Kidney epithelial cell (primary cell): ENCODE measurements around the gene CSNK1G3. TPM values are rescaled to one million over a fixed set of nuclear protein-coding genes. Genes with fewer than 3 reads are reported as not detected.

ENCODE experiments used
- DNase-seq: peaks from one replicate; pipeline ENCODE4 v3.0.0-alpha.2; 2010; ENCODE audit warnings: low read depth
- H3K27me3 ChIP-seq: 2 replicates; pipeline ENCODE4 v1.6.0; 2011; ENCODE audit warnings: low read length; ENCODE audit not compliant: control insufficient read depth, insufficient read depth
- H3K36me3 ChIP-seq: 2 replicates; pipeline ENCODE4 v1.5.1; 2011; ENCODE audit warnings: low read length; ENCODE audit not compliant: control insufficient read depth, insufficient read depth
- H3K4me3 ChIP-seq: 2 replicates; pipeline ENCODE4 v1.5.1; 2011; ENCODE audit warnings: low read depth, mild to moderate bottlenecking, control low read depth, low read length
- CTCF ChIP-seq: IDR thresholded peaks from 2 replicates; pipeline ENCODE4 v1.5.1; 2011; ENCODE audit warnings: mild to moderate bottlenecking, moderate library complexity, low read length, control low read depth, inconsistent platforms; ENCODE audit not compliant: insufficient read depth, poor library complexity, severe bottlenecking
- total RNA-seq: library from RNA; depleted of rRNA; stranded (reverse); fragments of >200 nt; gene quantifications from 2 replicates; pipeline ENCODE4 v1.2.3, GENCODE V29; 2015

CSNK1G3 gene
- total RNA-seq, 1 donor from 2014 or later = 65.9 TPM

- Histone ChIP-seq H3K4me3 (no peak overlapping the region), H3K27me3 (no peaks in the 10 kb centered on the region), H3K36me3 (no peaks in the 10 kb centered on the region)
- no peak for DNase-seq
- no peak for TF ChIP-seq CTCF
Observed at GRCh38 chr5:123528065-123528464, 16.1 kb downstream of the CSNK1G3 start.

GRCh38 chr5:123528878-123529277 is 16.9 kb downstream of the CSNK1G3 start:
- H3K27me3 ChIP-seq = no peaks in the 10 kb centered on the region
- no peak for DNase-seq
- H3K4me3 ChIP-seq = no peak overlapping the region
- no peaks in the 10 kb centered on the region for H3K36me3 ChIP-seq
- no peak for TF ChIP-seq CTCF

GRCh38 chr5:123530728-123531127 is 18.8 kb downstream of the CSNK1G3 start:
- no peak for TF ChIP-seq CTCF
- no peak for DNase-seq
- H3K36me3 ChIP-seq = no peaks in the 10 kb centered on the region
- no peak overlapping the region for H3K4me3 ChIP-seq
- H3K27me3 ChIP-seq = no peaks in the 10 kb centered on the region

GRCh38 chr5:123535648-123536047 is 23.7 kb downstream of the CSNK1G3 start:
- DNase-seq = no peak
- H3K27me3 ChIP-seq = no peaks in the 10 kb centered on the region
- TF ChIP-seq CTCF = no peak
- no peaks in the 10 kb centered on the region for H3K36me3 ChIP-seq
- H3K4me3 ChIP-seq = no peak overlapping the region

GRCh38 chr5:123537256-123537655 is 25.3 kb downstream of the CSNK1G3 start:
- H3K4me3 ChIP-seq = no peak overlapping the region
- no peaks in the 10 kb centered on the region for H3K27me3 ChIP-seq
- no peak for DNase-seq
- no peaks in the 10 kb centered on the region for H3K36me3 ChIP-seq
- TF ChIP-seq CTCF = no peak

GRCh38 chr5:123537845-123538244 is 25.9 kb downstream of the CSNK1G3 start:
- Histone ChIP-seq H3K36me3 (no peaks in the 10 kb centered on the region), H3K4me3 (no peak overlapping the region), H3K27me3 (no peaks in the 10 kb centered on the region)
- DNase-seq = no peak
- no peak for TF ChIP-seq CTCF
